OCI-LY1 (cell line): ENCODE measurements around the gene CCM2.

Source experiments
- H2AFZ ChIP-seq: fragments of 200-600 bp; sonication (generic), shearing (Covaris generic); 2 replicates; pipeline ENCODE4 v1.6.0; 2014; ENCODE audit warnings: antibody characterized with exemption, mild to moderate bottlenecking, low read length
- H3F3A ChIP-seq: fragments of 200-600 bp; sonication (generic), shearing (Covaris generic); 2 replicates; pipeline ENCODE4 v1.6.0; 2014; ENCODE audit warnings: mild to moderate bottlenecking, antibody characterized with exemption, low read length, moderate library complexity; ENCODE audit not compliant: insufficient read depth
- H3K27ac ChIP-seq: fragments of 200-600 bp; sonication (generic); 2 replicates; pipeline ENCODE4 v1.5.1; 2014; ENCODE audit warnings: low read length, mixed run types, mild to moderate bottlenecking, low read depth; ENCODE audit not compliant: poor library complexity, severe bottlenecking
- H3K27me3 ChIP-seq: fragments of 200-600 bp; sonication (generic); 2 replicates; pipeline ENCODE4 v1.6.0; 2014; ENCODE audit warnings: antibody characterized with exemption, mild to moderate bottlenecking, low read length, moderate library complexity; ENCODE audit not compliant: insufficient read depth
- H3K36me3 ChIP-seq: fragments of 200-600 bp; sonication (generic); 2 replicates; pipeline ENCODE4 v1.6.1; 2014; ENCODE audit warnings: mild to moderate bottlenecking, antibody characterized with exemption, low read length, moderate library complexity, mixed read lengths; ENCODE audit not compliant: insufficient read depth
- H3K4me1 ChIP-seq: fragments of 200-600 bp; sonication (generic); 2 replicates; pipeline ENCODE4 v1.5.1; 2014; ENCODE audit warnings: mild to moderate bottlenecking, low read length, moderate library complexity; ENCODE audit not compliant: insufficient read depth, severe bottlenecking
- H3K4me2 ChIP-seq: fragments of 200-600 bp; sonication (generic), shearing (Covaris generic); 2 replicates; pipeline ENCODE4 v1.6.1; 2014; ENCODE audit warnings: low read length
- H3K4me3 ChIP-seq: fragments of 200-600 bp; sonication (generic); 2 replicates; pipeline ENCODE4 v1.5.1; 2014; ENCODE audit warnings: low read length, low read depth, mild to moderate bottlenecking, mixed read lengths; ENCODE audit not compliant: poor library complexity, severe bottlenecking
- H3K79me2 ChIP-seq: fragments of 200-600 bp; shearing (Covaris generic); 2 replicates; pipeline ENCODE4 v1.6.1; 2016; ENCODE audit warnings: mixed run types, low read length, mixed read lengths; ENCODE audit not compliant: insufficient read depth
- H3K9ac ChIP-seq: fragments of 200-600 bp; sonication (generic), shearing (Covaris generic); 2 replicates; pipeline ENCODE4 v1.6.1; 2014; ENCODE audit warnings: mild to moderate bottlenecking, low read length, mixed read lengths
- H3K9me2 ChIP-seq: fragments of 200-600 bp; sonication (generic), shearing (Covaris generic); 2 replicates; pipeline ENCODE4 v1.6.1; 2014; ENCODE audit warnings: low read depth, mild to moderate bottlenecking, low read length, mixed read lengths
- H3K9me3 ChIP-seq: fragments of 200-600 bp; shearing (Covaris generic); 2 replicates; pipeline ENCODE4 v1.6.1; 2014; ENCODE audit warnings: low read length, mixed read lengths
- H4K20me1 ChIP-seq: fragments of 200-600 bp; sonication (generic), shearing (Covaris generic); 2 replicates; pipeline ENCODE4 v1.6.0; 2016; ENCODE audit warnings: mild to moderate bottlenecking, low read length; ENCODE audit not compliant: insufficient read depth
- EZH2 ChIP-seq: fragments of 200-600 bp; sonication (generic), shearing (Covaris generic); IDR thresholded peaks from 2 replicates; pipeline ENCODE4 v1.8.0; 2017; ENCODE audit warnings: borderline replicate concordance, mixed run types, mild to moderate bottlenecking, antibody characterized with exemption, low read length, moderate library complexity, mixed read lengths
- TF ChIP-seq, protein P1 (sequence below): fragments of 200-600 bp; sonication (generic), shearing (Covaris generic); IDR thresholded peaks from 2 replicates; pipeline ENCODE4 v1.5.1; 2017; ENCODE audit warnings: mild to moderate bottlenecking, antibody characterized with exemption, low read length, moderate library complexity, mixed read lengths

The CCM2 gene

GRCh38 chr7:45053401-45053800 lies 53.4 kb downstream of the CCM2 start:
- peaks cover 5% of the 10 kb centered on the region; the same call in 1 of the 2 replicates for H4K20me1 ChIP-seq
- peaks cover 91% of the 10 kb centered on the region for H3K36me3 ChIP-seq
- no peak for TF ChIP-seq EZH2
- peaks cover 82% of the 10 kb centered on the region for H3K79me2 ChIP-seq
- no peak overlapping the region for H3K4me3 ChIP-seq
- H3K27ac ChIP-seq = no peak overlapping the region
- H3F3A ChIP-seq = no peaks in the 10 kb centered on the region
- H3K9me2 ChIP-seq = no peaks in the 10 kb centered on the region
- no peaks in the 10 kb centered on the region for H3K27me3 ChIP-seq
- no peak overlapping the region for H3K4me2 ChIP-seq
- no peak overlapping the region for H2AFZ ChIP-seq
- no peaks in the 10 kb centered on the region; the same call in 1 of the 2 replicates for H3K9me3 ChIP-seq
- no peak overlapping the region for H3K9ac ChIP-seq
- no peaks in the 10 kb centered on the region for H3K4me1 ChIP-seq

- TF ChIP-seq, protein P1, sequence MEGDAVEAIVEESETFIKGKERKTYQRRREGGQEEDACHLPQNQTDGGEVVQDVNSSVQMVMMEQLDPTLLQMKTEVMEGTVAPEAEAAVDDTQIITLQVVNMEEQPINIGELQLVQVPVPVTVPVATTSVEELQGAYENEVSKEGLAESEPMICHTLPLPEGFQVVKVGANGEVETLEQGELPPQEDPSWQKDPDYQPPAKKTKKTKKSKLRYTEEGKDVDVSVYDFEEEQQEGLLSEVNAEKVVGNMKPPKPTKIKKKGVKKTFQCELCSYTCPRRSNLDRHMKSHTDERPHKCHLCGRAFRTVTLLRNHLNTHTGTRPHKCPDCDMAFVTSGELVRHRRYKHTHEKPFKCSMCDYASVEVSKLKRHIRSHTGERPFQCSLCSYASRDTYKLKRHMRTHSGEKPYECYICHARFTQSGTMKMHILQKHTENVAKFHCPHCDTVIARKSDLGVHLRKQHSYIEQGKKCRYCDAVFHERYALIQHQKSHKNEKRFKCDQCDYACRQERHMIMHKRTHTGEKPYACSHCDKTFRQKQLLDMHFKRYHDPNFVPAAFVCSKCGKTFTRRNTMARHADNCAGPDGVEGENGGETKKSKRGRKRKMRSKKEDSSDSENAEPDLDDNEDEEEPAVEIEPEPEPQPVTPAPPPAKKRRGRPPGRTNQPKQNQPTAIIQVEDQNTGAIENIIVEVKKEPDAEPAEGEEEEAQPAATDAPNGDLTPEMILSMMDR = no peak
- no peak for TF ChIP-seq EZH2
- Histone ChIP-seq H3K9ac (no peak overlapping the region), H3K4me2 (no peak overlapping the region), H3K27me3 (no peaks in the 10 kb centered on the region), H3K9me3 (no peaks in the 10 kb centered on the region; the same call in 1 of the 2 replicates), H3K9me2 (no peaks in the 10 kb centered on the region), H3F3A (no peaks in the 10 kb centered on the region), H2AFZ (no peak overlapping the region), H4K20me1 (peaks cover 5% of the 10 kb centered on the region; the same call in 1 of the 2 replicates), H3K4me1 (no peaks in the 10 kb centered on the region), H3K27ac (no peak overlapping the region), H3K4me3 (no peak overlapping the region), H3K36me3 (peaks cover 86% of the 10 kb centered on the region), H3K79me2 (peaks cover 86% of the 10 kb centered on the region)
Measured at GRCh38 chr7:45053941-45054340, 53.9 kb downstream of the CCM2 start.

DNA sequence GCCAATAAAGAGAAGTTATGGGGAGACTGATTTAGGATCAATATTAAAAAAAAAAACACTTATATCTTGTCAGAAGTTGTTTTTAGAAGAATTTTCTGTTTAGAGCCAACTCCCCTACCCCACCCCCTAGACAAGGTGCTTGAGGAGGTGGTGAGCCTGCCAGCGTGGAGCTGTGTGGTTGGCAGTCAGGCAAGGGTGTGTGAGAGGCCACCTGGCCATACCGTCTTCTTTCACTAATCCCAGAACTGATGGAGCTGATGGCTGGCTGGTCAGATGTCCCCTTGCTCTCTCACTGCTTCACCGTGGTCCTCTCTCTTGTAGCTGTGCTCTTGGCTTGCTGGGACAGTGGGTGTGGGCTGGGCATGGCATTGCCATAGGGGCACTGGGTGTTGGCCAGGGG lies 54.4 kb downstream of the CCM2 start:
- no peaks in the 10 kb centered on the region for H3F3A ChIP-seq

More for the DNA sequence above, 54.4 kb downstream of the CCM2 start:
- Histone ChIP-seq H3K36me3 (peaks cover 81% of the 10 kb centered on the region), H3K27me3 (no peaks in the 10 kb centered on the region), H3K27ac (no peak overlapping the region), H3K4me1 (no peaks in the 10 kb centered on the region), H3K4me3 (no peak overlapping the region), H3K9me2 (no peaks in the 10 kb centered on the region), H4K20me1 (peaks cover 5% of the 10 kb centered on the region; the same call in 1 of the 2 replicates), H2AFZ (no peak overlapping the region), H3K9me3 (no peaks in the 10 kb centered on the region; the same call in 1 of the 2 replicates), H3K79me2 (peaks cover 86% of the 10 kb centered on the region), H3K9ac (no peak overlapping the region), H3K4me2 (no peak overlapping the region)
- TF ChIP-seq, protein P1 = no peak
- no peak for TF ChIP-seq EZH2
